Endothelial cell of umbilical vein (primary cell): Measurements from ENCODE around the gene KAZN. TPM values are rescaled to one million over a fixed set of nuclear protein-coding genes. Genes with fewer than 3 reads are reported as not detected.
A peak's percentile ranks its signal among the peaks of the same experiment; 100 is the strongest.

Experiments
- BruUV-seq: library from RNA; stranded (reverse); fragments of 400-500 nt; replicated peaks from 2 replicates; lab custom pipeline; 2021; lab: Mats Ljungman, UMichigan
- CTCF ChIA-PET: fragments of 300-600, 350-600 bp; sonication (Branson Sonifier 250); formaldehyde crosslinking; loops from one replicate; lab custom pipeline; 2021; ENCODE audit warnings: antibody characterized with exemption, inconsistent platforms; lab: Charles Lee
- POLR2A ChIA-PET: fragments of 300-600, 350-600 bp; sonication (Branson Sonifier 250); formaldehyde crosslinking; loops from one replicate; lab custom pipeline; 2021; ENCODE audit warnings: antibody characterized with exemption, inconsistent platforms; lab: Charles Lee
- DNase-seq: peaks from one replicate; pipeline ENCODE4 v3.0.0-alpha.2; 2011; ENCODE audit warnings: low read depth, low spot score
- FAIRE-seq: peaks from 2 replicates; lab custom pipeline; 2011; peaks lifted over from hg19 to GRCh38; lab: Jason Lieb, UNC
- H2AFZ ChIP-seq: 2 replicates; pipeline ENCODE4 v1.6.0; 2012; ENCODE audit warnings: low read depth, low read length, control low read depth, inconsistent platforms
- H3K27ac ChIP-seq: 2 replicates; pipeline ENCODE4 v1.5.1; 2011; ENCODE audit warnings: low read depth, mild to moderate bottlenecking, control low read depth, low read length, moderate library complexity; ENCODE audit not compliant: insufficient read depth
- H3K27me3 ChIP-seq, 2 experiments: 2 replicates each; pipeline versions ENCODE4 v1.6.0 to v1.6.1; 2011; ENCODE audit warnings: low read length in 2 of 2, mixed read lengths in 1 of 2; ENCODE audit not compliant: control insufficient read depth in 2 of 2, insufficient read depth in 2 of 2
- H3K36me3 ChIP-seq, 2 experiments: 2 replicates in 1 of 2; 3 replicates in 1 of 2; pipeline ENCODE4 v1.5.1; 2011; ENCODE audit warnings: low read length in 2 of 2, mild to moderate bottlenecking in 1 of 2, moderate library complexity in 1 of 2; ENCODE audit not compliant: control insufficient read depth in 2 of 2, insufficient read depth in 2 of 2; ENCODE audit errors: extremely low read depth in 1 of 2
- H3K4me1 ChIP-seq: 3 replicates; pipeline ENCODE4 v1.5.1; 2011; ENCODE audit warnings: mild to moderate bottlenecking, low read length; ENCODE audit not compliant: control insufficient read depth, insufficient read depth; ENCODE audit errors: extremely low read depth
- H3K4me2 ChIP-seq: 2 replicates; pipeline ENCODE4 v1.6.1; 2011; ENCODE audit warnings: low read length, control low read depth, mixed read lengths; ENCODE audit not compliant: insufficient read depth
- H3K4me3 ChIP-seq, 3 experiments: fragments of 200-600 bp in 1 of 3; sonication (generic), shearing (Covaris generic) in 1 of 3; replicated peaks in 1 of 3; 2 replicates each; pipeline ENCODE4 v1.5.1; 2011 to 2016; ENCODE audit warnings: control low read depth in 3 of 3, low read length in 3 of 3, mild to moderate bottlenecking in 2 of 3, inconsistent platforms in 1 of 3, low read depth in 1 of 3, moderate library complexity in 1 of 3; ENCODE audit not compliant: insufficient read depth in 1 of 3
- H3K79me2 ChIP-seq: 2 replicates; pipeline ENCODE4 v1.6.0; 2012; ENCODE audit warnings: low read length, inconsistent platforms; ENCODE audit not compliant: control insufficient read depth, insufficient read depth
- H3K9ac ChIP-seq: replicated peaks from 2 replicates; pipeline ENCODE3; 2011; ENCODE audit warnings: low read length, control low read depth; ENCODE audit not compliant: insufficient read depth; ENCODE audit errors: extremely low read depth
- H3K9me1 ChIP-seq: replicated peaks from 3 replicates; pipeline ENCODE4 v1.6.0; 2011; ENCODE audit warnings: mild to moderate bottlenecking, low read length; ENCODE audit not compliant: control insufficient read depth, insufficient read depth; ENCODE audit errors: extremely low read depth
- H3K9me3 ChIP-seq: replicated peaks from 2 replicates; pipeline ENCODE4 v1.5.1; 2012; ENCODE audit warnings: low read length, inconsistent platforms; ENCODE audit not compliant: control insufficient read depth, insufficient read depth
- H4K20me1 ChIP-seq: replicated peaks from 2 replicates; pipeline ENCODE3; 2011; ENCODE audit warnings: mild to moderate bottlenecking, low read length; ENCODE audit not compliant: control insufficient read depth, insufficient read depth; ENCODE audit errors: extremely low read depth
- CTCF ChIP-seq, 2 donors: IDR thresholded peaks; 1 replicate in 1 of 2; 2 replicates in 1 of 2; pipeline ENCODE4 v1.5.1; 2011; ENCODE audit warnings: low read length in 2 of 2, mild to moderate bottlenecking in 2 of 2, moderate library complexity in 2 of 2, control low read depth in 1 of 2, inconsistent platforms in 1 of 2, low read depth in 1 of 2; ENCODE audit not compliant: insufficient read depth in 1 of 2; ENCODE audit errors: extremely low read depth in 1 of 2
- EZH2 ChIP-seq: IDR thresholded peaks from 2 replicates; pipeline ENCODE4 v1.6.1; 2012; ENCODE audit warnings: borderline replicate concordance, low read depth, mild to moderate bottlenecking, moderate library complexity, low read length, inconsistent platforms; ENCODE audit not compliant: severe bottlenecking
- FOS ChIP-seq: IDR thresholded peaks from 2 replicates; pipeline ENCODE4 v1.6.1; 2011; ENCODE audit warnings: mild to moderate bottlenecking, low read length, moderate library complexity, borderline replicate concordance; ENCODE audit not compliant: insufficient read depth
- GATA2 ChIP-seq: IDR thresholded peaks from 2 replicates; pipeline ENCODE4 v1.7.0; 2011; ENCODE audit warnings: low read depth, mild to moderate bottlenecking, moderate library complexity, mixed read lengths, low read length; ENCODE audit not compliant: insufficient read length, insufficient read depth
- MAX ChIP-seq: IDR thresholded peaks from 2 replicates; pipeline ENCODE4 v1.6.1; 2011; ENCODE audit not compliant: insufficient read depth, insufficient read length
- MYC ChIP-seq: IDR thresholded peaks from one replicate; pipeline ENCODE4 v1.6.1; 2011; ENCODE audit warnings: mild to moderate bottlenecking, low read depth, low read length
- POLR2A ChIP-seq: IDR thresholded peaks from 2 replicates; pipeline ENCODE4 v1.6.1; 2012; ENCODE audit warnings: low read depth, mild to moderate bottlenecking, control low read depth, low read length
- POLR2AphosphoS5 ChIP-seq: IDR thresholded peaks from 2 replicates; pipeline ENCODE4 v1.6.1; 2012; ENCODE audit warnings: low read depth, mild to moderate bottlenecking, control low read depth, low read length, moderate library complexity; ENCODE audit not compliant: insufficient read depth
- dilution Hi-C: fragments of 300-500 bp; cut with MboI; formaldehyde crosslinking; loops from one replicate; pipeline ENCODE4 v1.15.0; 2019; ENCODE audit warnings: low sequenced_read_pairs; ENCODE audit not compliant: extremely low pct_ligation_motif_present
- intact Hi-C: fragments of 100-400 bp; cut with micrococcal nuclease; formaldehyde crosslinking; loops from one replicate; pipeline ENCODE4 v1.10.0; 2022
- polyA plus RNA-seq, 4 experiments: library from polyadenylated mRNA; depleted of rRNA in 3 of 4; stranded (reverse) in 3 of 4; unstranded in 1 of 4; fragments of >200 nt; gene quantifications; 2 replicates each; pipeline versions ENCODE4 v1.2.1 to v1.2.3, GENCODE V29; 2011 to 2012; ENCODE audit warnings: missing spikeins in 1 of 4
- total RNA-seq: library from RNA; stranded (reverse); gene quantifications from 2 replicates; pipeline ENCODE4 v1.2.3, GENCODE V29; 2021

Gene KAZN
- total and polyA plus RNA-seq, 2 donors (not counting 3 experiments of a cell fraction or from before 2014, with no cell fraction given), result 1.6 to 5.8 TPM

- Histone ChIP-seq H3K9me1 (no peaks in the 10 kb centered on the region), H3K79me2 (peaks cover 14% of the 10 kb centered on the region), H3K4me1 (peaks cover 16% of the 10 kb centered on the region), H2AFZ (peak within 1 kb of the TSS; percentile 85), H3K4me2 (peak within 1 kb of the TSS; percentile 88), H3K27ac (peak within 1 kb of the TSS; percentile 58), H3K9ac (peak within 1 kb of the TSS; percentile 79), H3K4me3 (peak within 1 kb of the TSS; percentile 42 to 70 (median 53)), H3K27me3 (peaks cover 9 to 11% of the 10 kb centered on the region in 2 experiments), H3K36me3 (no peaks in the 10 kb centered on the region), H3K9me3 (no peaks in the 10 kb centered on the region), H4K20me1 (no peaks in the 10 kb centered on the region)
- TF ChIP-seq CTCF (IDR thresholded peaks at IDR 0.05; ENCODE audit: extremely low read depth in 1 of 2, insufficient read depth in 1 of 2, low read depth in 1 of 2, low read length in 2 of 2), result no peak
- TF ChIP-seq EZH2, result no peak
- no peak for TF ChIP-seq MAX
- TF ChIP-seq POLR2A, result peak; percentile 63
- TF ChIP-seq MYC, result no peak
- no peak for TF ChIP-seq POLR2AphosphoS5
- no peak for TF ChIP-seq GATA2
- no peak for TF ChIP-seq FOS
- dilution Hi-C loops (no loop called here), intact Hi-C loops (loop anchor here (1.0 to 5.0 kb wide), 2 partner anchors 26 to 264 kb away; no protein-coding TSS in a partner anchor)
- BruUV-seq, result TSS peak; percentile 56
- ChIA-PET POLR2A (interaction anchor here (1.0 kb wide), 1 partner anchor 25 kb away, joined by 3 read pairs; no protein-coding TSS in a partner anchor), CTCF (interaction anchor here (0.6 to 7.8 kb wide), 31 partner anchors 9 to 278 kb away, joined by 3 to 211 read pairs (median 5); partner anchors contain the start of gene FHAD1)
- FAIRE-seq (peak; percentile 88), DNase-seq (peak; percentile 79)
Observed at GRCh38 chr1:15153184-15153841, 554.8 kb downstream of the KAZN start, which contains the start of gene TMEM51. TSS of gene TMEM51 (plus strand) at chr1:15153747. CDS start at chr1:15215088, 61,341 bp downstream.
